ENCODE measurements around the gene STEEP1.

The STEEP1 gene

DNA sequence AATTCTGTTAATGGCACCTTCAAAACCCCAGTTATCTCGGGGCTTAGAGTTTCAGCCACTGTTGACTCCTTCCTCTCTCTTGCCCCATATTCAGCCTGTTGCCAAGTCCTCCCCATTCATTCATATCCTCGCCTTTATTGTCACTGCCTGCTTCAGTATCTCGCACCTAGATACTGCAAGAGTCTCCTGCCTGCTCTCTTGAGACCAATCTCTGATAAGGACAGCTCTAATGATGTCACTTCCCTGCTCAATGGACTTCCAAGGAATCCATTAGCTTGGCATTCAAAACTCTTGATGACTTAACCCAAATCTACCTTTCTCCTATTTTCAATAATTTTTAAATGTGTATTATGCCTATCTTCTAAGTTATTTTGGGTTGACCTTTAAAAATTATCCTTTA lies 8.0 kb upstream of the STEEP1 start:
- no peaks in the 10 kb centered on the region for H3K9me3 ChIP-seq (ENCODE audit: control insufficient read depth, low read length)
- H3K27ac ChIP-seq, result peak overlapping the region; percentile 91
- H3K4me3 ChIP-seq (ENCODE audit: low read depth, low read length), result peak overlapping the region; percentile 81

GRCh38 chrX:119570351-119570835 lies 5.2 kb upstream of the STEEP1 start:
- TF ChIP-seq, protein P1, sequence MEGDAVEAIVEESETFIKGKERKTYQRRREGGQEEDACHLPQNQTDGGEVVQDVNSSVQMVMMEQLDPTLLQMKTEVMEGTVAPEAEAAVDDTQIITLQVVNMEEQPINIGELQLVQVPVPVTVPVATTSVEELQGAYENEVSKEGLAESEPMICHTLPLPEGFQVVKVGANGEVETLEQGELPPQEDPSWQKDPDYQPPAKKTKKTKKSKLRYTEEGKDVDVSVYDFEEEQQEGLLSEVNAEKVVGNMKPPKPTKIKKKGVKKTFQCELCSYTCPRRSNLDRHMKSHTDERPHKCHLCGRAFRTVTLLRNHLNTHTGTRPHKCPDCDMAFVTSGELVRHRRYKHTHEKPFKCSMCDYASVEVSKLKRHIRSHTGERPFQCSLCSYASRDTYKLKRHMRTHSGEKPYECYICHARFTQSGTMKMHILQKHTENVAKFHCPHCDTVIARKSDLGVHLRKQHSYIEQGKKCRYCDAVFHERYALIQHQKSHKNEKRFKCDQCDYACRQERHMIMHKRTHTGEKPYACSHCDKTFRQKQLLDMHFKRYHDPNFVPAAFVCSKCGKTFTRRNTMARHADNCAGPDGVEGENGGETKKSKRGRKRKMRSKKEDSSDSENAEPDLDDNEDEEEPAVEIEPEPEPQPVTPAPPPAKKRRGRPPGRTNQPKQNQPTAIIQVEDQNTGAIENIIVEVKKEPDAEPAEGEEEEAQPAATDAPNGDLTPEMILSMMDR (IDR thresholded peaks at IDR 0.05), result no peak
- Histone ChIP-seq H3K36me3 (ENCODE audit: control insufficient read depth, insufficient read depth, low read length) (no peaks in the 10 kb centered on the region), H3K27me3 (ENCODE audit: control insufficient read depth, insufficient read depth, low read length) (no peaks in the 10 kb centered on the region), H3K4me2 (ENCODE audit: low read length) (no peak overlapping the region), H3K9ac (no peak overlapping the region), H3K9me3 (ENCODE audit: control insufficient read depth, low read length) (no peaks in the 10 kb centered on the region), H3K4me3 (ENCODE audit: low read depth, low read length) (no peak overlapping the region), H3K4me1 (no peaks in the 10 kb centered on the region), H3K27ac (peak overlapping the region; percentile 64), H3K79me2 (no peaks in the 10 kb centered on the region), H2AFZ (no peak overlapping the region)

More for the DNA sequence above, 8.0 kb upstream of the STEEP1 start:
- no peak overlapping the region for H3K9ac ChIP-seq
- no peaks in the 10 kb centered on the region for H3K36me3 ChIP-seq (ENCODE audit: control insufficient read depth, insufficient read depth, low read length)
- peak overlapping the region; percentile 86 for H2AFZ ChIP-seq
- H3K4me1 ChIP-seq, result no peaks in the 10 kb centered on the region
- peak overlapping the region; percentile 57 for H3K4me2 ChIP-seq (ENCODE audit: low read length)
- no peaks in the 10 kb centered on the region for H3K27me3 ChIP-seq (ENCODE audit: control insufficient read depth, insufficient read depth, low read length)
- H3K79me2 ChIP-seq, result no peaks in the 10 kb centered on the region
- TF ChIP-seq, protein P1 (IDR thresholded peaks at IDR 0.05), result no peak

- no peaks in the 10 kb centered on the region for H3K4me1 ChIP-seq
- H3K9ac ChIP-seq, result no peak overlapping the region
- H3K79me2 ChIP-seq, result peaks cover 5% of the 10 kb centered on the region
- H3K27me3 ChIP-seq (ENCODE audit: control insufficient read depth, insufficient read depth, low read length), result no peaks in the 10 kb centered on the region
- H3K4me3 ChIP-seq (ENCODE audit: low read depth, low read length), result no peak overlapping the region
- H3K27ac ChIP-seq, result no peak overlapping the region
- no peak overlapping the region for H3K4me2 ChIP-seq (ENCODE audit: low read length)
- H3K36me3 ChIP-seq (ENCODE audit: control insufficient read depth, insufficient read depth, low read length), result no peaks in the 10 kb centered on the region
- TF ChIP-seq, protein P1 (IDR thresholded peaks at IDR 0.05), result no peak
- H3K9me3 ChIP-seq (ENCODE audit: control insufficient read depth, low read length), result no peaks in the 10 kb centered on the region
- H2AFZ ChIP-seq, result no peak overlapping the region
Observed at GRCh38 chrX:119552508-119552907, 12.7 kb downstream of the STEEP1 start.

GRCh38 chrX:119549327-119550016 lies 15.7 kb downstream of the STEEP1 start:
- H3K36me3 ChIP-seq (ENCODE audit: control insufficient read depth, insufficient read depth, low read length), result no peaks in the 10 kb centered on the region
- TF ChIP-seq, protein P1 (IDR thresholded peaks at IDR 0.05), result no peak

DNA sequence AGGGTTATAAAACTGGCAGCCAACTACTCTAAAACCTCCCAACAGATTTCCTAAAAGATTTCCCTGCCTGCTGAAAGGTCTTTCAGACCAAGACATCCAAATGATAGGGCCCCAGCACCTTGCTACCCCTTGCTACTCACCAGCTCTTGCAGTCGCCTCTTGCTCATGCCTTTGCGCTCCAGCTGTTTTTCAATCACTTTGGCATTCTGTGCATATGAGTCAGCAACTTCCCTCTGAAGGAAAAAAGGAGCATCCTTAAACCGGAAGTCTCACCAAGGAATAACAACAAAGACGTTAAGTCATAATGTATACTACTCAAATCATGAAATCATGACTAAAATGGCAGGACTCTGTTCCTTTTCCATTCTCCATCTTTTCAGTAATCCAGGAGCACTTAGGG lies 24.0 kb downstream of the STEEP1 start:
- Histone ChIP-seq H3K4me3 (ENCODE audit: low read depth, low read length) (no peak overlapping the region), H3K36me3 (ENCODE audit: control insufficient read depth, insufficient read depth, low read length) (no peaks in the 10 kb centered on the region), H3K27me3 (ENCODE audit: control insufficient read depth, insufficient read depth, low read length) (no peaks in the 10 kb centered on the region), H3K27ac (no peak overlapping the region), H3K9me3 (ENCODE audit: control insufficient read depth, low read length) (no peaks in the 10 kb centered on the region), H3K4me1 (no peaks in the 10 kb centered on the region), H3K9ac (no peak overlapping the region), H2AFZ (no peak overlapping the region), H3K79me2 (no peaks in the 10 kb centered on the region), H3K4me2 (ENCODE audit: low read length) (no peak overlapping the region)
- TF ChIP-seq, protein P1 (IDR thresholded peaks at IDR 0.05), result no peak

More at GRCh38 chrX:119549327-119550016, 15.7 kb downstream of the STEEP1 start:
- Histone ChIP-seq H3K27ac (no peak overlapping the region), H3K79me2 (peaks cover 2% of the 10 kb centered on the region), H3K9ac (no peak overlapping the region), H3K27me3 (ENCODE audit: control insufficient read depth, insufficient read depth, low read length) (no peaks in the 10 kb centered on the region), H2AFZ (no peak overlapping the region), H3K9me3 (ENCODE audit: control insufficient read depth, low read length) (no peaks in the 10 kb centered on the region), H3K4me3 (ENCODE audit: low read depth, low read length) (no peak overlapping the region), H3K4me2 (ENCODE audit: low read length) (no peak overlapping the region), H3K4me1 (no peaks in the 10 kb centered on the region)
